K562 (cell line): ENCODE measurements around the gene TXNRD2.

ENCODE experiments used
- PATZ1 ChIP-seq: fragments of 250-450 bp; sonication (Bioruptor Pico); IDR thresholded peaks from 2 replicates; pipeline ENCODE4 v1.5.0; 2020; ENCODE audit warnings: mild to moderate bottlenecking, borderline replicate concordance
- TCF3 ChIP-seq: sonication (generic); formaldehyde crosslinking; IDR thresholded peaks from 2 replicates; pipeline ENCODE4 v1.4.0; 2020; ENCODE audit warnings: mild to moderate bottlenecking, missing genetic modification reagents
- TF ChIP-seq, protein P1 (sequence below), 3 experiments: IDR thresholded peaks in 2 of 3; conservative IDR thresholded peaks in 1 of 3; 2 replicates each; pipeline ENCODE4 v1.5.1; 2011 to 2012; ENCODE audit warnings: low read length in 3 of 3, mild to moderate bottlenecking in 3 of 3, control low read depth in 2 of 3, improper control_type of control experiment in 1 of 3, inconsistent platforms in 1 of 3, low read depth in 1 of 3, mixed read lengths in 1 of 3, moderate library complexity in 1 of 3; ENCODE audit not compliant: insufficient read depth in 2 of 3

GRCh38 chr22:19975707-19976035, 34.1 kb upstream of the TXNRD2 start:
- TF ChIP-seq, protein P1, sequence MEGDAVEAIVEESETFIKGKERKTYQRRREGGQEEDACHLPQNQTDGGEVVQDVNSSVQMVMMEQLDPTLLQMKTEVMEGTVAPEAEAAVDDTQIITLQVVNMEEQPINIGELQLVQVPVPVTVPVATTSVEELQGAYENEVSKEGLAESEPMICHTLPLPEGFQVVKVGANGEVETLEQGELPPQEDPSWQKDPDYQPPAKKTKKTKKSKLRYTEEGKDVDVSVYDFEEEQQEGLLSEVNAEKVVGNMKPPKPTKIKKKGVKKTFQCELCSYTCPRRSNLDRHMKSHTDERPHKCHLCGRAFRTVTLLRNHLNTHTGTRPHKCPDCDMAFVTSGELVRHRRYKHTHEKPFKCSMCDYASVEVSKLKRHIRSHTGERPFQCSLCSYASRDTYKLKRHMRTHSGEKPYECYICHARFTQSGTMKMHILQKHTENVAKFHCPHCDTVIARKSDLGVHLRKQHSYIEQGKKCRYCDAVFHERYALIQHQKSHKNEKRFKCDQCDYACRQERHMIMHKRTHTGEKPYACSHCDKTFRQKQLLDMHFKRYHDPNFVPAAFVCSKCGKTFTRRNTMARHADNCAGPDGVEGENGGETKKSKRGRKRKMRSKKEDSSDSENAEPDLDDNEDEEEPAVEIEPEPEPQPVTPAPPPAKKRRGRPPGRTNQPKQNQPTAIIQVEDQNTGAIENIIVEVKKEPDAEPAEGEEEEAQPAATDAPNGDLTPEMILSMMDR (IDR thresholded peaks at IDR 0.05 in 2 of 3, conservative IDR thresholded peaks at IDR 0.05 in 1 of 3; ENCODE audit: insufficient read depth in 2 of 3, low read depth in 1 of 3, low read length in 3 of 3), result no peak
- no peak for TF ChIP-seq TCF3
- TF ChIP-seq PATZ1 (CRISPR knock-in tag), result no peak
